HEK293 (cell line): ENCODE data around the gene LBX2.

Source experiments
- GLIS2 ChIP-seq: fragments of 450-650 bp; formaldehyde crosslinking; IDR thresholded peaks from 2 replicates; pipeline ENCODE4 v1.5.1; 2016; ENCODE audit warnings: missing biosample characterization, missing genetic modification characterization
- SALL2 ChIP-seq: fragments of 450-650 bp; formaldehyde crosslinking; IDR thresholded peaks from 2 replicates; pipeline ENCODE4 v1.5.0; 2017; ENCODE audit warnings: missing biosample characterization, mild to moderate bottlenecking, missing genetic modification characterization, borderline replicate concordance
- ZNF214 ChIP-seq: fragments of 450-650 bp; formaldehyde crosslinking; IDR thresholded peaks from 2 replicates; pipeline ENCODE4 v1.5.1; 2017; ENCODE audit warnings: missing biosample characterization, mild to moderate bottlenecking, missing genetic modification characterization, borderline replicate concordance
- ZNF248 ChIP-seq: fragments of 450-650 bp; formaldehyde crosslinking; IDR thresholded peaks from 2 replicates; pipeline ENCODE4 v1.5.1; 2017; ENCODE audit warnings: missing biosample characterization, missing genetic modification characterization
- ZNF302 ChIP-seq: fragments of 450-650 bp; formaldehyde crosslinking; IDR thresholded peaks from 2 replicates; pipeline ENCODE4 v1.5.1; 2016; ENCODE audit warnings: missing biosample characterization, missing genetic modification characterization, low read depth
- ZNF423 ChIP-seq: fragments of 450-650 bp; formaldehyde crosslinking; IDR thresholded peaks from 2 replicates; pipeline ENCODE4 v1.5.1; 2016; ENCODE audit warnings: missing biosample characterization, missing genetic modification characterization
- ZNF610 ChIP-seq: fragments of 450-650 bp; formaldehyde crosslinking; IDR thresholded peaks from 2 replicates; pipeline ENCODE4 v1.5.1; 2016; ENCODE audit warnings: missing biosample characterization, missing genetic modification characterization, borderline replicate concordance
- ZNF707 ChIP-seq: fragments of 450-650 bp; formaldehyde crosslinking; IDR thresholded peaks from 2 replicates; pipeline ENCODE4 v1.5.1; 2016; ENCODE audit warnings: missing biosample characterization, missing genetic modification characterization
- ZNF768 ChIP-seq: fragments of 450-650 bp; formaldehyde crosslinking; IDR thresholded peaks from 2 replicates; pipeline ENCODE4 v1.5.1; 2018; ENCODE audit warnings: missing biosample characterization, mild to moderate bottlenecking, missing genetic modification characterization
- ZNF776 ChIP-seq: fragments of 450-650 bp; formaldehyde crosslinking; IDR thresholded peaks from 2 replicates; pipeline ENCODE4 v1.5.0; 2017; ENCODE audit warnings: missing biosample characterization, missing genetic modification characterization, borderline replicate concordance
- TF ChIP-seq, protein P1 (sequence below): fragments of 450-650 bp; formaldehyde crosslinking; IDR thresholded peaks from 2 replicates; pipeline ENCODE4 v1.5.1; 2016; ENCODE audit warnings: missing biosample characterization, missing genetic modification characterization
- TF ChIP-seq, protein P2 (sequence below): fragments of 450-650 bp; formaldehyde crosslinking; IDR thresholded peaks from 2 replicates; pipeline ENCODE4 v1.5.1; 2016; ENCODE audit warnings: missing biosample characterization, missing genetic modification characterization

DNA sequence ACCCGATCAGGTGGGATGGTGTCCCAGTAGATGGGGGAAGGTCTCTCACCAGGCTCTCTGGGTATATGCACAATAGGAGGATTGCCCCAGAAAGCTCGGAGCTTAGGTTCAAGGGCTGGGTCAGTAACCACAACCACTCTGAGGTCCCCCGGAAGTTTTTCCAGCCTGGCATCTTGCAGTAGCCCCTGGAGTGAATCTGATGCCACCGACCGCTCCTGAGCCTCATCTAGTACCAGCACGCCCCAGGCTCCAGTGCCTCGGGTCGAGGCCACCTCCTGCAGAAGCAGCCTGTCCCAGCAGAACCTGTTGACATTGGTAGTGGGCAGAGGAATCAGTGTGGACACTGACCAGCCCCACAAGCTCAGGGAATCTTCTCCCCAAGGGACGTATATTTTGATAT lies 24.6 kb upstream of the LBX2 start:
- TF ChIP-seq, protein P1, sequence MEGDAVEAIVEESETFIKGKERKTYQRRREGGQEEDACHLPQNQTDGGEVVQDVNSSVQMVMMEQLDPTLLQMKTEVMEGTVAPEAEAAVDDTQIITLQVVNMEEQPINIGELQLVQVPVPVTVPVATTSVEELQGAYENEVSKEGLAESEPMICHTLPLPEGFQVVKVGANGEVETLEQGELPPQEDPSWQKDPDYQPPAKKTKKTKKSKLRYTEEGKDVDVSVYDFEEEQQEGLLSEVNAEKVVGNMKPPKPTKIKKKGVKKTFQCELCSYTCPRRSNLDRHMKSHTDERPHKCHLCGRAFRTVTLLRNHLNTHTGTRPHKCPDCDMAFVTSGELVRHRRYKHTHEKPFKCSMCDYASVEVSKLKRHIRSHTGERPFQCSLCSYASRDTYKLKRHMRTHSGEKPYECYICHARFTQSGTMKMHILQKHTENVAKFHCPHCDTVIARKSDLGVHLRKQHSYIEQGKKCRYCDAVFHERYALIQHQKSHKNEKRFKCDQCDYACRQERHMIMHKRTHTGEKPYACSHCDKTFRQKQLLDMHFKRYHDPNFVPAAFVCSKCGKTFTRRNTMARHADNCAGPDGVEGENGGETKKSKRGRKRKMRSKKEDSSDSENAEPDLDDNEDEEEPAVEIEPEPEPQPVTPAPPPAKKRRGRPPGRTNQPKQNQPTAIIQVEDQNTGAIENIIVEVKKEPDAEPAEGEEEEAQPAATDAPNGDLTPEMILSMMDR (tag by site-specific recombination): no peak
- TF ChIP-seq ZNF423 (no peak), ZNF776 (tag by site-specific recombination) (no peak), ZNF214 (tag by site-specific recombination) (no peak), SALL2 (tag by site-specific recombination) (no peak), ZNF768 (no peak), ZNF707 (tag by site-specific recombination) (no peak), ZNF302 (tag by site-specific recombination) (no peak), ZNF248 (tag by site-specific recombination) (no peak), ZNF610 (no peak), GLIS2 (tag by site-specific recombination) (no peak)
- TF ChIP-seq, protein P2, sequence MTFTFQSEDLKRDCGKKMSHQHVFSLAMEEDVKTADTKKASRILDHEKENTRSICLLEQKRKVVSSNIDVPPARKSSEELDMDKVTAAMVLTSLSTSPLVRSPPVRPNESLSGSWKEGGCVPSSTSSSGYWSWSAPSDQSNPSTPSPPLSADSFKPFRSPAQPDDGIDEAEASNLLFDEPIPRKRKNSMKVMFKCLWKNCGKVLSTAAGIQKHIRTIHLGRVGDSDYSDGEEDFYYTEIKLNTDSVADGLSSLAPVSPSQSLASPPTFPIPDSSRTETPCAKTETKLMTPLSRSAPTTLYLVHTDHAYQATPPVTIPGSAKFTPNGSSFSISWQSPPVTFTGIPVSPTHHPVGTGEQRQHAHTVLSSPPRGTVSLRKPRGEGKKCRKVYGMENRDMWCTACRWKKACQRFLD (tag by site-specific recombination): no peak
